Endodermal cell (in vitro differentiated cells): ENCODE measurements around the gene EGFR. TPM values are rescaled to one million over a fixed set of nuclear protein-coding genes. Genes with fewer than 3 reads are reported as not detected.

Experiments used
- DNase-seq: peaks from one replicate; pipeline ENCODE4 v3.0.0-alpha.2; 2017
- H3K27ac ChIP-seq: 2 replicates; pipeline ENCODE4 v1.5.1; 2013; ENCODE audit warnings: mild to moderate bottlenecking, low read depth, low read length, moderate library complexity
- H3K27me3 ChIP-seq: 2 replicates; pipeline ENCODE4 v1.6.1; 2013; ENCODE audit warnings: mild to moderate bottlenecking, low read length, moderate library complexity; ENCODE audit not compliant: insufficient read depth, control insufficient read depth, poor library complexity, severe bottlenecking
- H3K36me3 ChIP-seq: 2 replicates; pipeline ENCODE4 v1.7.0; 2013; ENCODE audit warnings: mild to moderate bottlenecking, low read length, moderate library complexity; ENCODE audit not compliant: control insufficient read depth, insufficient read depth
- H3K4me1 ChIP-seq: one replicate; pipeline ENCODE4 v1.7.0; 2013; ENCODE audit warnings: low read length; ENCODE audit not compliant: control insufficient read depth, insufficient read depth
- H3K4me3 ChIP-seq: 2 replicates; pipeline ENCODE4 v1.5.1; 2013; ENCODE audit warnings: mild to moderate bottlenecking, low read length, moderate library complexity
- H3K9ac ChIP-seq: 2 replicates; pipeline ENCODE4 v1.6.1; 2013; ENCODE audit warnings: mild to moderate bottlenecking, low read length, moderate library complexity; ENCODE audit not compliant: poor library complexity, severe bottlenecking; ENCODE audit errors: extremely low read depth
- H3K9me3 ChIP-seq: 2 replicates; pipeline ENCODE4 v1.6.1; 2013; ENCODE audit warnings: mild to moderate bottlenecking, low read length, moderate library complexity; ENCODE audit not compliant: control insufficient read depth
- H3K27ac Mint-ChIP-seq: 2 replicates; pipeline ENCODE4 v1.8.0; 2020; ENCODE audit warnings: mixed read lengths
- H3K27me3 Mint-ChIP-seq: 2 replicates; pipeline ENCODE4 v1.8.0; 2021; ENCODE audit warnings: mild to moderate bottlenecking, mixed read lengths; ENCODE audit not compliant: insufficient read depth
- H3K36me3 Mint-ChIP-seq: 2 replicates; pipeline ENCODE4 v1.8.0; 2020; ENCODE audit warnings: low read depth, mixed read lengths
- H3K4me1 Mint-ChIP-seq: 2 replicates; pipeline ENCODE4 v1.8.0; 2020; ENCODE audit warnings: mixed read lengths
- H3K4me3 Mint-ChIP-seq: 2 replicates; pipeline ENCODE4 v1.8.0; 2020; ENCODE audit warnings: mild to moderate bottlenecking, moderate library complexity, mixed read lengths
- H3K9me3 Mint-ChIP-seq: 2 replicates; pipeline ENCODE4 v1.8.0; 2020; ENCODE audit warnings: mild to moderate bottlenecking, mixed read lengths
- CTCF ChIP-seq: fragments of 200-600 bp; sonication (generic); conservative IDR thresholded peaks from 2 replicates; pipeline ENCODE4 v1.5.0; 2021; ENCODE audit warnings: antibody characterized with exemption, mild to moderate bottlenecking
- WGBS, 2 experiments: methylation state at CpG; one replicate each; pipeline versions ENCODE4 v1.1.5 to v1.1.7; 2013; ENCODE audit warnings: missing lambda C conversion rate in 2 of 2, mixed read lengths in 1 of 2; ENCODE audit not compliant: insufficient coverage in 1 of 2, insufficient read length in 1 of 2; 5-methylcytosine and 5-hydroxymethylcytosine counted together
- total RNA-seq, 2 donors: library from RNA; stranded (reverse); fragmentation: NEBNext Ultra II Directional in 1 of 2; extraction: Animal tissue kit (Norgen Biotek cat#: 25700) in 1 of 2; gene quantifications; 2 replicates in 1 of 2; 3 replicates in 1 of 2; pipeline ENCODE4 v1.2.1, GENCODE V29; 2021

EGFR gene
- total RNA-seq, 2 donors from 2014 or later = 5.0 to 5.8 TPM

- Mint-ChIP-seq H3K9me3 (no peaks in the 10 kb centered on the region), H3K27me3 (no peaks in the 10 kb centered on the region), H3K27ac (no peak overlapping the region), H3K4me1 (no peaks in the 10 kb centered on the region), H3K4me3 (no peak overlapping the region), H3K36me3 (no peaks in the 10 kb centered on the region)
- Histone ChIP-seq H3K27me3 (no peaks in the 10 kb centered on the region), H3K36me3 (no peaks in the 10 kb centered on the region), H3K4me1 (no peaks in the 10 kb centered on the region), H3K27ac (no peak overlapping the region), H3K9ac (no peak overlapping the region), H3K4me3 (no peak overlapping the region), H3K9me3 (no peaks in the 10 kb centered on the region)
- DNase-seq = no peak
- 92 to 100% methylated on average over 1 to 2 of the region's 2 CpGs for WGBS, 2 experiments
- no peak for TF ChIP-seq CTCF
Observed at GRCh38 chr7:55059021-55059420, 40.2 kb downstream of the EGFR start.

- H3K27me3 Mint-ChIP-seq = no peaks in the 10 kb centered on the region
- no peak overlapping the region for H3K4me3 Mint-ChIP-seq
- H3K4me1 Mint-ChIP-seq = peaks cover 1% of the 10 kb centered on the region
- H3K9me3 ChIP-seq = no peaks in the 10 kb centered on the region
- no peak overlapping the region for H3K9ac ChIP-seq
- H3K4me1 ChIP-seq = peaks cover 6% of the 10 kb centered on the region
- DNase-seq = no peak
- 100% methylated on average over 2 of the region's 2 CpGs; no CpG with 5 or more reads in 1 of the 2 experiments for WGBS, 2 experiments
- no peak overlapping the region for H3K4me3 ChIP-seq
- TF ChIP-seq CTCF = no peak
- H3K36me3 Mint-ChIP-seq = no peaks in the 10 kb centered on the region
- no peak overlapping the region for H3K27ac ChIP-seq
- no peaks in the 10 kb centered on the region for H3K36me3 ChIP-seq
- no peak overlapping the region for H3K27ac Mint-ChIP-seq
- no peaks in the 10 kb centered on the region for H3K27me3 ChIP-seq
- no peaks in the 10 kb centered on the region for H3K9me3 Mint-ChIP-seq
Observed at GRCh38 chr7:55060085-55060484, 41.3 kb downstream of the EGFR start.

GRCh38 chr7:55060636-55061022 lies 41.8 kb downstream of the EGFR start:
- H3K4me1 Mint-ChIP-seq = peaks cover 5% of the 10 kb centered on the region
- H3K9me3 Mint-ChIP-seq = no peaks in the 10 kb centered on the region
- Histone ChIP-seq H3K36me3 (no peaks in the 10 kb centered on the region), H3K27me3 (no peaks in the 10 kb centered on the region), H3K27ac (no peak overlapping the region), H3K9ac (no peak overlapping the region), H3K9me3 (no peaks in the 10 kb centered on the region), H3K4me3 (no peak overlapping the region), H3K4me1 (peaks cover 10% of the 10 kb centered on the region)
- no peaks in the 10 kb centered on the region for H3K36me3 Mint-ChIP-seq
- no peak for DNase-seq
- no peak for TF ChIP-seq CTCF
- 92 to 94% methylated on average over 6 of the region's 6 CpGs for WGBS, 2 experiments
- H3K4me3 Mint-ChIP-seq = no peak overlapping the region
- H3K27ac Mint-ChIP-seq = no peak overlapping the region
- H3K27me3 Mint-ChIP-seq = no peaks in the 10 kb centered on the region
